NAMALWA (cell line): ENCODE results near the gene RHBDL1.
"Not testable (repeated sequence)": the region's sequence is repeated elsewhere in the genome, so short reads cannot be mapped to it uniquely, and the experiment has no call there.

Experiments
- DNase-seq: peaks from one replicate; pipeline ENCODE4 v3.0.0-alpha.2; 2015; ENCODE audit warnings: low spot score

RHBDL1 gene

GRCh38 chr16:686459-687260, 11.2 kb downstream of the RHBDL1 start:
- DNase-seq, result no peak

GRCh38 chr16:687499-687898, 12.0 kb downstream of the RHBDL1 start:
- DNase-seq, result no peak

GRCh38 chr16:689175-689897, 13.9 kb downstream of the RHBDL1 start:
- no peak for DNase-seq

- not testable (repeated sequence) for DNase-seq
Observed at GRCh38 chr16:691242-691641, 15.8 kb downstream of the RHBDL1 start.

- DNase-seq, result no peak
Observed at GRCh38 chr16:692356-693108, 17.1 kb downstream of the RHBDL1 start.

GRCh38 chr16:693364-693763, 17.9 kb downstream of the RHBDL1 start:
- DNase-seq, result no peak

GRCh38 chr16:693766-694165, 18.3 kb downstream of the RHBDL1 start:
- no peak for DNase-seq

- DNase-seq, result no peak
Observed at GRCh38 chr16:694187-694862, 18.9 kb downstream of the RHBDL1 start.

- DNase-seq, result no peak
Observed at GRCh38 chr16:694863-695354, 19.4 kb downstream of the RHBDL1 start.

GRCh38 chr16:695355-696089, 20.1 kb downstream of the RHBDL1 start:
- DNase-seq, result peak; percentile 66

- no peak for DNase-seq
Observed at GRCh38 chr16:698911-699671, 23.6 kb downstream of the RHBDL1 start.

- DNase-seq, result no peak
Observed at GRCh38 chr16:700684-701584, 25.5 kb downstream of the RHBDL1 start.

GRCh38 chr16:702341-702740, 26.9 kb downstream of the RHBDL1 start:
- no peak for DNase-seq

GRCh38 chr16:703406-703805, 27.9 kb downstream of the RHBDL1 start:
- no peak for DNase-seq

GRCh38 chr16:704047-704446, 28.6 kb downstream of the RHBDL1 start:
- no peak for DNase-seq

GRCh38 chr16:704552-705380, 29.3 kb downstream of the RHBDL1 start:
- DNase-seq, result no peak

GRCh38 chr16:705431-706188, 30.1 kb downstream of the RHBDL1 start, which contains the start of gene FBXL16:
Gene FBXL16 (minus strand): TSS chr16:705801. CDS start chr16:697405, 8,396 bp downstream.
- no peak for DNase-seq
